Measurements from ENCODE around the gene ERVK3-1. TPM values are rescaled to one million over a fixed set of nuclear protein-coding genes. Genes with fewer than 3 reads are reported as not detected.
A peak's percentile ranks its signal among the peaks of the same experiment; 100 is the strongest.

Gene ERVK3-1
- total RNA-seq, 1 donor = 29.3 TPM

GRCh38 chr19:58304255-58304654 is 922 bp upstream of the ERVK3-1 start:
- H3K79me2 ChIP-seq (ENCODE audit: insufficient read depth, low read length) = peaks cover 51% of the 10 kb centered on the region
- no peaks in the 10 kb centered on the region for H3K27me3 ChIP-seq (ENCODE audit: insufficient read depth, low read length)
- peaks cover 13% of the 10 kb centered on the region for H4K20me1 ChIP-seq (ENCODE audit: insufficient read depth, low read length)
- DNase-seq (ENCODE audit: insufficient read length, low spot score, missing footprints) = no peak
- peaks cover 14% of the 10 kb centered on the region for H3K4me1 ChIP-seq (ENCODE audit: insufficient read depth, low read length)
- H2AFZ ChIP-seq (ENCODE audit: low read length) = no peak overlapping the region
- no peak for TF ChIP-seq CTCF (IDR thresholded peaks at IDR 0.05; ENCODE audit: extremely low read depth, low read depth, low read length)
- peak overlapping the region; percentile 94 for H3K27ac ChIP-seq (ENCODE audit: low read depth, low read length)
- H3K9me3 ChIP-seq (ENCODE audit: low read depth, low read length) = no peaks in the 10 kb centered on the region
- H3K4me2 ChIP-seq (ENCODE audit: insufficient read depth, low read length) = peak overlapping the region; percentile 82
- H3K36me3 ChIP-seq (ENCODE audit: insufficient read depth, low read length) = peaks cover 40% of the 10 kb centered on the region
- peak overlapping the region; percentile 96 for H3K4me3 ChIP-seq (ENCODE audit: insufficient read depth, low read length)

- H3K36me3 ChIP-seq (ENCODE audit: insufficient read depth, low read length) = peaks cover 40% of the 10 kb centered on the region
- DNase-seq (ENCODE audit: insufficient read length, low spot score, missing footprints) = no peak
- H4K20me1 ChIP-seq (ENCODE audit: insufficient read depth, low read length) = peaks cover 13% of the 10 kb centered on the region
- no peaks in the 10 kb centered on the region for H3K9me3 ChIP-seq (ENCODE audit: low read depth, low read length)
- TF ChIP-seq CTCF (IDR thresholded peaks at IDR 0.05; ENCODE audit: extremely low read depth, low read depth, low read length) = no peak
- H2AFZ ChIP-seq (ENCODE audit: low read length) = peak overlapping the region; percentile 72
- no peaks in the 10 kb centered on the region for H3K27me3 ChIP-seq (ENCODE audit: insufficient read depth, low read length)
- H3K4me3 ChIP-seq (ENCODE audit: insufficient read depth, low read length) = peak overlapping the region; percentile 96
- H3K4me2 ChIP-seq (ENCODE audit: insufficient read depth, low read length) = peak overlapping the region; percentile 82
- peaks cover 52% of the 10 kb centered on the region for H3K79me2 ChIP-seq (ENCODE audit: insufficient read depth, low read length)
- peak overlapping the region; percentile 94 for H3K27ac ChIP-seq (ENCODE audit: low read depth, low read length)
- H3K4me1 ChIP-seq (ENCODE audit: insufficient read depth, low read length) = peaks cover 14% of the 10 kb centered on the region
Measured at GRCh38 chr19:58304748-58305064, 471 bp upstream of the ERVK3-1 start.

- Histone ChIP-seq H3K9me3 (ENCODE audit: low read depth, low read length) (no peaks in the 10 kb centered on the region), H4K20me1 (ENCODE audit: insufficient read depth, low read length) (peaks cover 11% of the 10 kb centered on the region), H3K4me1 (ENCODE audit: insufficient read depth, low read length) (peaks cover 14% of the 10 kb centered on the region), H3K36me3 (ENCODE audit: insufficient read depth, low read length) (peaks cover 32% of the 10 kb centered on the region), H3K79me2 (ENCODE audit: insufficient read depth, low read length) (peaks cover 44% of the 10 kb centered on the region), H3K27me3 (ENCODE audit: insufficient read depth, low read length) (no peaks in the 10 kb centered on the region), H3K4me2 (ENCODE audit: insufficient read depth, low read length) (peak overlapping the region; percentile 82), H3K4me3 (ENCODE audit: insufficient read depth, low read length) (peak overlapping the region; percentile 96), H2AFZ (ENCODE audit: low read length) (peak overlapping the region; percentile 94), H3K27ac (ENCODE audit: low read depth, low read length) (peak overlapping the region; percentile 94)
- no peak for TF ChIP-seq CTCF (IDR thresholded peaks at IDR 0.05; ENCODE audit: extremely low read depth, low read depth, low read length)
- no peak for DNase-seq (ENCODE audit: insufficient read length, low spot score, missing footprints)
Measured at GRCh38 chr19:58305932-58306323, 751 bp downstream of the ERVK3-1 start.

GRCh38 chr19:58307736-58308135 is 2.6 kb downstream of the ERVK3-1 start:
- DNase-seq (ENCODE audit: insufficient read length, low spot score, missing footprints) = no peak
- H3K9me3 ChIP-seq (ENCODE audit: low read depth, low read length) = no peaks in the 10 kb centered on the region
- no peak overlapping the region for H3K4me3 ChIP-seq (ENCODE audit: insufficient read depth, low read length)

More at GRCh38 chr19:58307736-58308135, 2.6 kb downstream of the ERVK3-1 start:
- Histone ChIP-seq H3K27me3 (ENCODE audit: insufficient read depth, low read length) (no peaks in the 10 kb centered on the region), H3K27ac (ENCODE audit: low read depth, low read length) (no peak overlapping the region), H2AFZ (ENCODE audit: low read length) (no peak overlapping the region), H3K4me2 (ENCODE audit: insufficient read depth, low read length) (no peak overlapping the region), H3K36me3 (ENCODE audit: insufficient read depth, low read length) (peaks cover 41% of the 10 kb centered on the region), H3K79me2 (ENCODE audit: insufficient read depth, low read length) (peaks cover 41% of the 10 kb centered on the region), H4K20me1 (ENCODE audit: insufficient read depth, low read length) (peaks cover 24% of the 10 kb centered on the region), H3K4me1 (ENCODE audit: insufficient read depth, low read length) (peaks cover 14% of the 10 kb centered on the region)
- no peak for TF ChIP-seq CTCF (IDR thresholded peaks at IDR 0.05; ENCODE audit: extremely low read depth, low read depth, low read length)

Data from osteoblast (primary cell).